Fibroblast of pulmonary artery (primary cell): Measurements from ENCODE around the gene PTN.

ENCODE experiments used
- DNase-seq: peaks from one replicate; pipeline ENCODE4 v3.0.0-alpha.2; 2010; ENCODE audit warnings: low read depth
- H3K4me3 ChIP-seq: replicated peaks from 2 replicates; pipeline ENCODE4 v1.5.1; 2011; ENCODE audit warnings: low read depth, mild to moderate bottlenecking, control low read depth, low read length, moderate library complexity
- TF ChIP-seq, protein P1 (sequence below): IDR thresholded peaks from 2 replicates; pipeline ENCODE4 v1.5.1; 2011; ENCODE audit warnings: mild to moderate bottlenecking, control low read depth, low read length, inconsistent platforms; ENCODE audit errors: missing control alignments

The PTN gene, protein sequence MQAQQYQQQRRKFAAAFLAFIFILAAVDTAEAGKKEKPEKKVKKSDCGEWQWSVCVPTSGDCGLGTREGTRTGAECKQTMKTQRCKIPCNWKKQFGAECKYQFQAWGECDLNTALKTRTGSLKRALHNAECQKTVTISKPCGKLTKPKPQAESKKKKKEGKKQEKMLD

DNA sequence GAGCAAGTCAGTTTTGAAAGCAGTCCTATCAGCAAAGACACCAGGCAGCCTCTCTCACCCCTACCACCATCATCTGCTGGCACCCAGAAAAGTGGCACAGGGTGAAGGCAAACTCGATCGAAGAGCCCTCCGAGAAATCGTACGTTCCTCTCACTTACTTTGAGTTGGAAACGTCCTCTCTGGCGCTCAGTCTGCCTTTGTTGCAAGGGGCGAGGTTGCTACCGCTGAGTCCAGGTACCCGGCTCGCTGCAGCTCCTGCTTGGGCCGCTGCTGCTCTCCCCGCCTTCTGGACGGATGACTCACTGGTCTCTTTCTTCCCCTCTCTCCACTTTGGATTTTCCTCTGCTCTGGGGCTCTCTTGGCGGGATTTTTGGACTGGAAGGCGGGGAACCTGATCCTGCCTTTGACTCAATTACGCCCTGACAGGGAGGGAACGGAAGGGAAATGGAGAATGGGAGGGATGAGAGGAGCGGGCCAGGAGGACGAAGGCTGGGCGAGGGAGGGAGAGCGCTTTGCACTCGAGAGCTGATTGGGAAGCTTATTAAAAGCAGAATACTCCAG is at the start of gene PTN:
Gene PTN (minus strand): TSS at position 453 of the 561 bp plus-strand sequence. CDS start 88,760 bp downstream, outside the sequence.
- H3K4me3 ChIP-seq: peak within 1 kb of the TSS; percentile 53
- peak; percentile 39 for DNase-seq
- TF ChIP-seq, protein P1, sequence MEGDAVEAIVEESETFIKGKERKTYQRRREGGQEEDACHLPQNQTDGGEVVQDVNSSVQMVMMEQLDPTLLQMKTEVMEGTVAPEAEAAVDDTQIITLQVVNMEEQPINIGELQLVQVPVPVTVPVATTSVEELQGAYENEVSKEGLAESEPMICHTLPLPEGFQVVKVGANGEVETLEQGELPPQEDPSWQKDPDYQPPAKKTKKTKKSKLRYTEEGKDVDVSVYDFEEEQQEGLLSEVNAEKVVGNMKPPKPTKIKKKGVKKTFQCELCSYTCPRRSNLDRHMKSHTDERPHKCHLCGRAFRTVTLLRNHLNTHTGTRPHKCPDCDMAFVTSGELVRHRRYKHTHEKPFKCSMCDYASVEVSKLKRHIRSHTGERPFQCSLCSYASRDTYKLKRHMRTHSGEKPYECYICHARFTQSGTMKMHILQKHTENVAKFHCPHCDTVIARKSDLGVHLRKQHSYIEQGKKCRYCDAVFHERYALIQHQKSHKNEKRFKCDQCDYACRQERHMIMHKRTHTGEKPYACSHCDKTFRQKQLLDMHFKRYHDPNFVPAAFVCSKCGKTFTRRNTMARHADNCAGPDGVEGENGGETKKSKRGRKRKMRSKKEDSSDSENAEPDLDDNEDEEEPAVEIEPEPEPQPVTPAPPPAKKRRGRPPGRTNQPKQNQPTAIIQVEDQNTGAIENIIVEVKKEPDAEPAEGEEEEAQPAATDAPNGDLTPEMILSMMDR: no peak

DNA sequence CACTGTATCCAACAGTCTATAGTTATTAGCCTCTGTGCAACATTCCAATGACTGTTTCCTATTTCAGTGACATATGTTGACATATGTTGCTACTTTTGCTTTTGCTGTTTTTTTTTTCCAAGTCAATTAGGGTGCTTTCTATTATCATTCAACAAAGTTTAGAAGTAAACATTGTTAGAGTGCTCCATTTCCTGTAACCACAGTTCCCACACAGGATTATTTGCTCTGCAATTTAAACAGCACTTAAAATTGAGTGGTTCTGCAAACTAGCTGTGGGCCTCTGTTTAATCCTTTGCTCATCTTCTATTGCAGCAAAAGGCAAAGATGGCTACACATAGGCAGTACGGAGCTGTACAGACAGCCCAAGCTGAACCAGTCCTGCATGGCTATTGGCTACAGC is 46.5 kb upstream of the PTN start:
- no peak for DNase-seq
- TF ChIP-seq, protein P1: no peak
- no peak overlapping the region for H3K4me3 ChIP-seq

DNA sequence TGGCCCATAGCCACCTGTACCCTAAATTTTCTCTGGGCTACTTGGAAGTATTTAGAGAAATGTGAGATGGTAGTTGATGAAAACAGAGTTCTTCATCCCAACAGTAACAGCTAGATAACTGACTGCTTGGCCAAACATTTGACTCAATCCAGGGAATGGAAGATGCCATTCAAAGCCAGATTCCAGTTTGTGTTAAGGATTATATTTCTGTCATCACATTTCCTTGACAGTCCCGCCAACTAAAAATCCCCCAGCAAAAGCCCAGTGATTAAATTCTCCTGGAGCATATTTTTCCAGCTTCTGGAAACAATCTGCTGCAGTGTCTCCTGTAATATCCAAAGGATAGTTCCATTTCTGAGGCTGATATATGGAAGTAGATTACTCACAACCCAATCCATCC is 45.4 kb upstream of the PTN start:
- H3K4me3 ChIP-seq: no peak overlapping the region
- TF ChIP-seq, protein P1: no peak
- no peak for DNase-seq

DNA sequence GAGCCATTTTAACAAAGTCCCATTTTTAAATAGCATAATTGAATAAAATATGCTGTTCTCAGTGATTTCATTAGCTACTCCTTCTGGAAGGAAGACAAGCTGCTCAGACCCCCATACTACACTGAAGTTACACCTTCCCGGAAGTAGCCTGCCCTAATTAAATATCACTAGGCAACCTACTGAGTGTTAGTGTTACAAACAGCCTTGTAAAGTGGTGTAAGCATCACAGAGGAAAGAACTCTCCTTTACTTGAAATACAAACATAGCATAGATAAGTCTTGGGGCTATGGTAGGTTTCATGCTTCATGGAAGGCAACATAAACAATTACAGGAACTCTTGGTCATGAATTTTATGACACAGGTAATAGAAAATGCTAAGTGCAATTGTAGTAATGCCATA is 43.4 kb upstream of the PTN start:
- no peak for DNase-seq
- TF ChIP-seq, protein P1: no peak
- H3K4me3 ChIP-seq: no peak overlapping the region

DNA sequence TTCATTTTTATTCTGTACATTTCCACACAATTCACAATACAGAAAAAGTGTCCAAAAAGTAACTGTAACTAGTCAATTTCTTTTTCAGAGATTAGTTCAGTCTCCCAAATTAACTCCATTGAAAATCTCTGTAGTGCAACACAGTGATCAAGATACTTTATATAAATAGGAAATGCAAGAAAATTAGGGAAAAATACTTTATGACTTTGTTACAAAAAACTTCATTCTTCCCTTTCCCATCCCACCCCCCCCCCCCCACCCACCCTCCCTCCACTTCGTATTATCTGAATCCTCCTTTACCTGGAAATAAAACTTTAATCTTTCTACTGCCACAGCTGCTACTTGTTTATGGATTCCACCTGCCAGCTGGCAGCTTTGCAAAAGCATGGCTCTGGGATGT is 37.5 kb upstream of the PTN start:
- TF ChIP-seq, protein P1: no peak
- H3K4me3 ChIP-seq: no peak overlapping the region
- no peak for DNase-seq

DNA sequence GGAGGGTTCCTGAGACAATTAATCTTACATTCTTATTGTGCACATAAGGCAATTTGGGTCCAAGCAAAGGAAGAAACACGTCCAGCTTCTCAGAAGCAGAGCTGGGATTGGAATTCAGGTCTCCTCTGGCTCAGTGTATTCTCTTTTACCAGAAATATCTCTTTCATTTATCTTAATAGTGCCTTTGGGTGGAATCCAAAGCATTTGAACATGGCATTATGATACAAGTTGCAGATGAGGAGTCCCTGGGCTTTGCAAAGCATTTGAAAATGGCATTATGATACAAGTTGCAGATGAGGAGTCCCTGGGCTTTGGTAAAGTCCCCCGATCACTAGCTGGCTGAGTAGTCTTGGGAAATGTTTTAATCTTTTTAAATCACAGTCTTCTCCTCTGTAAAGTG is 30.0 kb upstream of the PTN start:
- no peak for DNase-seq
- H3K4me3 ChIP-seq: no peak overlapping the region
- TF ChIP-seq, protein P1: no peak

DNA sequence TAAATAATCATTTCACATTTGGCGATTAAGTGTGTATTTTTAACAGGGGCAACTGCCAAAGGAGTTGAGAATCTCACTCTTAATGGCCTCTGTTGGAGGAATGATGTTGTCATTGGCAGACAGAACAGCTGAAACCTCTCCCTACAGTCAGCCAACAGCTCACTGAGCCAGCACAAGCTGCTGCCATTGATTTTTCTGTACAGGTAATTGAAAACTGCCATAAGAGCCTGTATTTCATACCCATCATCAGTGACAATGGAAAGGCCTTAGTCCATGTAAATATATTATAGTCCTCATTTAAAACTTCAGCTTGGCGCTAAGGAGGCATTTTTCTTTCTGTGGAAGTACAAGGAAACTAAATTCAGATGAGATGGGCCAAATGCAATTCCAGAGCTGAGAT is 28.1 kb upstream of the PTN start:
- no peak for DNase-seq
- no peak overlapping the region for H3K4me3 ChIP-seq
- TF ChIP-seq, protein P1: no peak
